Measurements from ENCODE around the gene POLN.
"Not testable (repeated sequence)": the region's sequence is repeated elsewhere in the genome, so short reads cannot be mapped to it uniquely, and the experiment has no call there.

DNA sequence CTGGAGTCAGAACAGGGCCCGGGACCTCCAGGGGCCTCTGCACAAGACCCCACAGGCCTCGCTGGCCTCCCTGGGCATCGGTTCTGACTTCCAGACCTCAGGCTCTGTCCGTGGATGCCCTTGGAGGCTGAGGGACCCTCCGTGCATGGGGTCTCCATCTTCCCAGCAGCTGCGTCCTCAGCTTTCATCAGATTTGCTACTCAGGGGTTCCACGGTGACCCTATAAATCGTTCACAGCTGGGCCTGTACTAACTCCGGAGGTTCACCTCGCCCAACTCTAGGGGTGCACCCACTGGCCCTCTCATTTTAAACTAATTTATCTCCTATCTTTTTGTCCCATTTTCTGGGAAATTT is 33.1 kb upstream of the POLN start:
- not testable (repeated sequence) for TF ChIP-seq EP300, POLR2AphosphoS5 (IDR thresholded peaks at IDR 0.05)
- TF ChIP-seq, protein P1, sequence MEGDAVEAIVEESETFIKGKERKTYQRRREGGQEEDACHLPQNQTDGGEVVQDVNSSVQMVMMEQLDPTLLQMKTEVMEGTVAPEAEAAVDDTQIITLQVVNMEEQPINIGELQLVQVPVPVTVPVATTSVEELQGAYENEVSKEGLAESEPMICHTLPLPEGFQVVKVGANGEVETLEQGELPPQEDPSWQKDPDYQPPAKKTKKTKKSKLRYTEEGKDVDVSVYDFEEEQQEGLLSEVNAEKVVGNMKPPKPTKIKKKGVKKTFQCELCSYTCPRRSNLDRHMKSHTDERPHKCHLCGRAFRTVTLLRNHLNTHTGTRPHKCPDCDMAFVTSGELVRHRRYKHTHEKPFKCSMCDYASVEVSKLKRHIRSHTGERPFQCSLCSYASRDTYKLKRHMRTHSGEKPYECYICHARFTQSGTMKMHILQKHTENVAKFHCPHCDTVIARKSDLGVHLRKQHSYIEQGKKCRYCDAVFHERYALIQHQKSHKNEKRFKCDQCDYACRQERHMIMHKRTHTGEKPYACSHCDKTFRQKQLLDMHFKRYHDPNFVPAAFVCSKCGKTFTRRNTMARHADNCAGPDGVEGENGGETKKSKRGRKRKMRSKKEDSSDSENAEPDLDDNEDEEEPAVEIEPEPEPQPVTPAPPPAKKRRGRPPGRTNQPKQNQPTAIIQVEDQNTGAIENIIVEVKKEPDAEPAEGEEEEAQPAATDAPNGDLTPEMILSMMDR (IDR thresholded peaks at IDR 0.05), result not testable (repeated sequence)

Data from stomach (tissue), 4 donors.